GM20431 (cell line): ENCODE data around the gene FAM83C.
"Not testable (repeated sequence)": the region's sequence is repeated elsewhere in the genome, so short reads cannot be mapped to it uniquely, and the experiment has no call there.

Experiments used
- in situ Hi-C: fragments of 300-500 bp; cut with MseI, MboI; formaldehyde crosslinking; loops from one replicate; pipeline ENCODE4 v1.15.0; 2020; ENCODE audit warnings: low sequenced_read_pairs; ENCODE audit not compliant: unreplicated experiment

Gene FAM83C

GRCh38 chr20:35271904-35272303 lies 20.3 kb downstream of the FAM83C start:
- in situ Hi-C loops: no loop called here

- in situ Hi-C loops: no loop called here
These were observed 20.9 kb downstream of the FAM83C start for GRCh38 chr20:35271073-35271882.

- in situ Hi-C loops: no loop called here
These were observed 22.0 kb downstream of the FAM83C start for GRCh38 chr20:35270021-35270902.

- in situ Hi-C loops: no loop called here
These were observed 23.0 kb downstream of the FAM83C start for GRCh38 chr20:35269055-35269781.

- in situ Hi-C loops: no loop called here
These were observed 25.1 kb downstream of the FAM83C start for GRCh38 chr20:35267092-35267491.

- in situ Hi-C loops: no loop called here
These were observed 27.5 kb downstream of the FAM83C start for GRCh38 chr20:35264755-35265154.

GRCh38 chr20:35263532-35264341 lies 28.5 kb downstream of the FAM83C start:
- in situ Hi-C loops: no loop called here

- in situ Hi-C loops: not testable (repeated sequence)
These were observed 29.3 kb downstream of the FAM83C start for GRCh38 chr20:35262731-35263531.

GRCh38 chr20:35262321-35262720 lies 29.9 kb downstream of the FAM83C start:
- in situ Hi-C loops: not testable (repeated sequence)

GRCh38 chr20:35260426-35260825 lies 31.8 kb downstream of the FAM83C start:
- in situ Hi-C loops: no loop called here

GRCh38 chr20:35257175-35257909 lies 34.9 kb downstream of the FAM83C start:
- in situ Hi-C loops: no loop called here

- in situ Hi-C loops: no loop called here
These were observed 37.7 kb downstream of the FAM83C start for GRCh38 chr20:35254448-35254999.

GRCh38 chr20:35253010-35253409 lies 39.2 kb downstream of the FAM83C start:
- in situ Hi-C loops: no loop called here

GRCh38 chr20:35252598-35252997 lies 39.6 kb downstream of the FAM83C start:
- in situ Hi-C loops: not testable (repeated sequence)

GRCh38 chr20:35252037-35252461 lies 40.2 kb downstream of the FAM83C start:
- in situ Hi-C loops: no loop called here

- in situ Hi-C loops: no loop called here
These were observed 40.6 kb downstream of the FAM83C start for GRCh38 chr20:35251613-35251940.

- in situ Hi-C loops: no loop called here
These were observed 43.4 kb downstream of the FAM83C start for GRCh38 chr20:35248641-35249475.
